Lower leg skin (tissue), 4 donors: ENCODE measurements around the gene CCNDBP1. TPM values are rescaled to one million over a fixed set of nuclear protein-coding genes. Genes with fewer than 3 reads are reported as not detected.
A peak's percentile ranks its signal among the peaks of the same experiment; 100 is the strongest.

Experiments
- DNase-seq, 2 donors: peaks; one replicate each; pipeline ENCODE4 v3.0.0-alpha.2; 2019; ENCODE audit warnings: low spot score in 2 of 2
- H3K4me3 ChIP-seq: fragments of 200-600 bp; sonication (generic); 2 replicates; pipeline ENCODE4 v1.5.1; 2017; ENCODE audit warnings: mild to moderate bottlenecking, low read depth; ENCODE audit not compliant: poor library complexity, severe bottlenecking
- CTCF ChIP-seq, 3 donors: fragments of 450-650 bp; IDR thresholded peaks; one replicate each; pipeline ENCODE4 v1.5.1; 2016; ENCODE audit warnings: antibody characterized with exemption in 3 of 3, mild to moderate bottlenecking in 3 of 3, moderate library complexity in 2 of 3
- POLR2A ChIP-seq, 2 donors: fragments of 450-650 bp; IDR thresholded peaks; one replicate each; pipeline ENCODE4 v1.6.1; 2016 to 2017; ENCODE audit warnings: antibody characterized with exemption in 2 of 2, mild to moderate bottlenecking in 1 of 2, moderate library complexity in 1 of 2
- WGBS, 2 donors: methylation state at CpG; one replicate each; pipeline ENCODE4 v1.1.5; 2018; 5-methylcytosine and 5-hydroxymethylcytosine counted together
- intact Hi-C: fragments of 100-400 bp; cut with DNase I; formaldehyde crosslinking; loops from one replicate; pipeline ENCODE4 v1.15.0; 2023; ENCODE audit warnings: low total_unique reads
- total RNA-seq, 4 donors: library from RNA; depleted of rRNA; stranded (reverse); fragments of >200 nt; gene quantifications; one replicate each; pipeline ENCODE4 v1.1.0, GENCODE V29; 2016

CCNDBP1 gene
- total RNA-seq, 4 donors from 2014 or later = 74.9 to 166 (median 114) TPM

GRCh38 chr15:43237842-43238470, 52.8 kb downstream of the CCNDBP1 start:
- peak in 1 of 2 donors; percentile 86 for DNase-seq
- intact Hi-C loops = no loop called here
- H3K4me3 ChIP-seq = no peak overlapping the region
- no peak for TF ChIP-seq CTCF (IDR thresholded peaks at IDR 0.05)
- no peak for TF ChIP-seq POLR2A (IDR thresholded peaks at IDR 0.05)
- 70 to 74% methylated on average over 9 of the region's 9 CpGs for WGBS, 2 donors

- no peak for TF ChIP-seq POLR2A (IDR thresholded peaks at IDR 0.05)
- TF ChIP-seq CTCF (IDR thresholded peaks at IDR 0.05) = no peak
- WGBS, 2 donors = 47 to 54% methylated on average over 9 to 10 of the region's 10 CpGs
- intact Hi-C loops = no loop called here
- DNase-seq = peak; percentile 62 to 85
- no peak overlapping the region for H3K4me3 ChIP-seq
Measured at GRCh38 chr15:43238671-43239131, 53.5 kb downstream of the CCNDBP1 start.

GRCh38 chr15:43239732-43240491, 54.7 kb downstream of the CCNDBP1 start:
- 76 to 85% methylated on average over 7 of the region's 7 CpGs for WGBS, 2 donors
- peak in 1 of 2 donors; percentile 37 for DNase-seq
- intact Hi-C loops = no loop called here
- TF ChIP-seq POLR2A (IDR thresholded peaks at IDR 0.05) = no peak
- TF ChIP-seq CTCF (IDR thresholded peaks at IDR 0.05) = no peak
- H3K4me3 ChIP-seq = no peak overlapping the region

GRCh38 chr15:43241100-43241499, 55.9 kb downstream of the CCNDBP1 start:
- intact Hi-C loops = no loop called here
- TF ChIP-seq CTCF (IDR thresholded peaks at IDR 0.05) = no peak
- TF ChIP-seq POLR2A (IDR thresholded peaks at IDR 0.05) = no peak
- no peak overlapping the region for H3K4me3 ChIP-seq
- DNase-seq = peak; percentile 53 to 87
- WGBS, 2 donors = 27 to 31% methylated on average over 1 of the region's 1 CpG

GRCh38 chr15:43242616-43243015, 57.4 kb downstream of the CCNDBP1 start:
- DNase-seq = peak in 1 of 2 donors; percentile 69
- no peak overlapping the region for H3K4me3 ChIP-seq
- intact Hi-C loops = no loop called here
- TF ChIP-seq CTCF (IDR thresholded peaks at IDR 0.05) = no peak
- no peak for TF ChIP-seq POLR2A (IDR thresholded peaks at IDR 0.05)
- 56 to 64% methylated on average over 5 of the region's 5 CpGs for WGBS, 2 donors
